ENCODE results near the gene IPO13. TPM values are rescaled to one million over a fixed set of nuclear protein-coding genes. Genes with fewer than 3 reads are reported as not detected.
A peak's percentile ranks its signal among the peaks of the same experiment; 100 is the strongest.

The IPO13 gene
- total and polyA plus RNA-seq, 10 of the 15 experiments (the other 5 are each of a cell fraction or from before 2014, with no cell fraction given): 7.1 to 26.6 (median 15.9) TPM

DNA sequence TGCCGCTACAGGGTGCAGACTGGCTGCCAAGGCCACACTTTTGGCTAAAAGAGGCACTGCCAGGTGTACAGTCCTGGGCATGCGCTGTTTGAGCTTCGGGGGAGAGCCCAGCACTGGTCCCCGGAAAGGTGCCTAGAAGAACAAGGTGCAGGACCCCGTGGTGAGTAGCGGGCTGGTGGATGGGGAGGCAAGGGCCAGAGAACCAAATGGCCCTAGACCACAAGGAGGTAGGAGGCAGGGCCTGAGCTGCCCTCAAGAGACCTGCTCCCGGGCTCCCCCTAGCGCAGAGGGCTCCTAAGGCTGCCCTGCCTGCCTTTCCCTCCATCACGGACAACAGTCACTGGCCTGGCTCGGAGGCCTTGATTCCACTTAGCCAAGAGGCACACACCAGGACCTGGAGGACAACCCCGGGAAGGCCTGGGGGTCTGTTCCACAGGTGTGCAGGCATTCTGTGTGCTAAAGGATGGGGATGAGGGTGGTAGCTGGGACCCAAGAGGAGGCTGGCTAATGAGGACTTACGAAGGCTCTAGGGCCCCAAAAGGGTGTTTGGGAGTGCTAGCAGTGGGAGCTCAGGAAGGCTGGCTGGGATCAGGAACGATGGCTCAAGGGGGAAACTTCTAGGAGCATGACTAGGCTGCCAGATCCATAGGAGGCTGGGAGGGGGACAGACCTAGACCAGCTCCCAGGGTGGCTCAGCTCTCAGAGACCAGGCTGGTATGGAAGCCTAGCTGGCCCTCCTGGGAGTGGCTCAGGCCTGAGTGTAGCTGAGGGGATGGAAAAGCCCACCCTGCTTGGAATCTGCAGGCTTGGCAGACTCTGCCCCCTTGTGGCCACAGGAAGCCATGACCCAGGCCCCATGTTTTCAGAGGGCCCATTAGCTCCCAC, 12.4 kb upstream of the IPO13 start (continued):
- TF ChIP-seq, protein P1, sequence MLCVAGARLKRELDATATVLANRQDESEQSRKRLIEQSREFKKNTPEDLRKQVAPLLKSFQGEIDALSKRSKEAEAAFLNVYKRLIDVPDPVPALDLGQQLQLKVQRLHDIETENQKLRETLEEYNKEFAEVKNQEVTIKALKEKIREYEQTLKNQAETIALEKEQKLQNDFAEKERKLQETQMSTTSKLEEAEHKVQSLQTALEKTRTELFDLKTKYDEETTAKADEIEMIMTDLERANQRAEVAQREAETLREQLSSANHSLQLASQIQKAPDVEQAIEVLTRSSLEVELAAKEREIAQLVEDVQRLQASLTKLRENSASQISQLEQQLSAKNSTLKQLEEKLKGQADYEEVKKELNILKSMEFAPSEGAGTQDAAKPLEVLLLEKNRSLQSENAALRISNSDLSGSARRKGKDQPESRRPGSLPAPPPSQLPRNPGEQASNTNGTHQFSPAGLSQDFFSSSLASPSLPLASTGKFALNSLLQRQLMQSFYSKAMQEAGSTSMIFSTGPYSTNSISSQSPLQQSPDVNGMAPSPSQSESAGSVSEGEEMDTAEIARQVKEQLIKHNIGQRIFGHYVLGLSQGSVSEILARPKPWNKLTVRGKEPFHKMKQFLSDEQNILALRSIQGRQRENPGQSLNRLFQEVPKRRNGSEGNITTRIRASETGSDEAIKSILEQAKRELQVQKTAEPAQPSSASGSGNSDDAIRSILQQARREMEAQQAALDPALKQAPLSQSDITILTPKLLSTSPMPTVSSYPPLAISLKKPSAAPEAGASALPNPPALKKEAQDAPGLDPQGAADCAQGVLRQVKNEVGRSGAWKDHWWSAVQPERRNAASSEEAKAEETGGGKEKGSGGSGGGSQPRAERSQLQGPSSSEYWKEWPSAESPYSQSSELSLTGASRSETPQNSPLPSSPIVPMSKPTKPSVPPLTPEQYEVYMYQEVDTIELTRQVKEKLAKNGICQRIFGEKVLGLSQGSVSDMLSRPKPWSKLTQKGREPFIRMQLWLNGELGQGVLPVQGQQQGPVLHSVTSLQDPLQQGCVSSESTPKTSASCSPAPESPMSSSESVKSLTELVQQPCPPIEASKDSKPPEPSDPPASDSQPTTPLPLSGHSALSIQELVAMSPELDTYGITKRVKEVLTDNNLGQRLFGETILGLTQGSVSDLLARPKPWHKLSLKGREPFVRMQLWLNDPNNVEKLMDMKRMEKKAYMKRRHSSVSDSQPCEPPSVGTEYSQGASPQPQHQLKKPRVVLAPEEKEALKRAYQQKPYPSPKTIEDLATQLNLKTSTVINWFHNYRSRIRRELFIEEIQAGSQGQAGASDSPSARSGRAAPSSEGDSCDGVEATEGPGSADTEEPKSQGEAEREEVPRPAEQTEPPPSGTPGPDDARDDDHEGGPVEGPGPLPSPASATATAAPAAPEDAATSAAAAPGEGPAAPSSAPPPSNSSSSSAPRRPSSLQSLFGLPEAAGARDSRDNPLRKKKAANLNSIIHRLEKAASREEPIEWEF (IDR thresholded peaks at IDR 0.05; ENCODE audit: insufficient replicate concordance, low read depth, low read length): no peak
- no peak for TF ChIP-seq ZNF24 (IDR thresholded peaks at IDR 0.05)
- TF ChIP-seq, protein P2, sequence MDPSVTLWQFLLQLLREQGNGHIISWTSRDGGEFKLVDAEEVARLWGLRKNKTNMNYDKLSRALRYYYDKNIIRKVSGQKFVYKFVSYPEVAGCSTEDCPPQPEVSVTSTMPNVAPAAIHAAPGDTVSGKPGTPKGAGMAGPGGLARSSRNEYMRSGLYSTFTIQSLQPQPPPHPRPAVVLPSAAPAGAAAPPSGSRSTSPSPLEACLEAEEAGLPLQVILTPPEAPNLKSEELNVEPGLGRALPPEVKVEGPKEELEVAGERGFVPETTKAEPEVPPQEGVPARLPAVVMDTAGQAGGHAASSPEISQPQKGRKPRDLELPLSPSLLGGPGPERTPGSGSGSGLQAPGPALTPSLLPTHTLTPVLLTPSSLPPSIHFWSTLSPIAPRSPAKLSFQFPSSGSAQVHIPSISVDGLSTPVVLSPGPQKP (IDR thresholded peaks at IDR 0.05; ENCODE audit: low read depth, low read length): no peak
- TF ChIP-seq SP1 (IDR thresholded peaks at IDR 0.05; ENCODE audit: low read depth, low read length): no peak
- TF ChIP-seq YY1 (IDR thresholded peaks at IDR 0.05; ENCODE audit: low read depth, low read length): peak; percentile 85
- TF ChIP-seq RCOR1 (conservative IDR thresholded peaks at IDR 0.05; ENCODE audit: low read depth, low read length): no peak
- TF ChIP-seq, protein P3, sequence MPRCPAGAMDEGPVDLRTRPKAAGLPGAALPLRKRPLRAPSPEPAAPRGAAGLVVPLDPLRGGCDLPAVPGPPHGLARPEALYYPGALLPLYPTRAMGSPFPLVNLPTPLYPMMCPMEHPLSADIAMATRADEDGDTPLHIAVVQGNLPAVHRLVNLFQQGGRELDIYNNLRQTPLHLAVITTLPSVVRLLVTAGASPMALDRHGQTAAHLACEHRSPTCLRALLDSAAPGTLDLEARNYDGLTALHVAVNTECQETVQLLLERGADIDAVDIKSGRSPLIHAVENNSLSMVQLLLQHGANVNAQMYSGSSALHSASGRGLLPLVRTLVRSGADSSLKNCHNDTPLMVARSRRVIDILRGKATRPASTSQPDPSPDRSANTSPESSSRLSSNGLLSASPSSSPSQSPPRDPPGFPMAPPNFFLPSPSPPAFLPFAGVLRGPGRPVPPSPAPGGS (IDR thresholded peaks at IDR 0.05; ENCODE audit: borderline replicate concordance, insufficient read depth, low read depth, low read length, poor library complexity, severe bottlenecking): no peak
- TF ChIP-seq TAF1 (IDR thresholded peaks at IDR 0.05; ENCODE audit: borderline replicate concordance, low read depth, low read length): no peak
- TF ChIP-seq IRF4 (IDR thresholded peaks at IDR 0.05; ENCODE audit: low read depth, low read length): 0 out of 2 replicates have a peak, but pooled peaks have one; percentile 21
- TF ChIP-seq STAT3 (IDR thresholded peaks at IDR 0.05; ENCODE audit: low read depth, low read length): no peak
- no peak for TF ChIP-seq ZSCAN29 (IDR thresholded peaks at IDR 0.05)
- TF ChIP-seq, protein P4, sequence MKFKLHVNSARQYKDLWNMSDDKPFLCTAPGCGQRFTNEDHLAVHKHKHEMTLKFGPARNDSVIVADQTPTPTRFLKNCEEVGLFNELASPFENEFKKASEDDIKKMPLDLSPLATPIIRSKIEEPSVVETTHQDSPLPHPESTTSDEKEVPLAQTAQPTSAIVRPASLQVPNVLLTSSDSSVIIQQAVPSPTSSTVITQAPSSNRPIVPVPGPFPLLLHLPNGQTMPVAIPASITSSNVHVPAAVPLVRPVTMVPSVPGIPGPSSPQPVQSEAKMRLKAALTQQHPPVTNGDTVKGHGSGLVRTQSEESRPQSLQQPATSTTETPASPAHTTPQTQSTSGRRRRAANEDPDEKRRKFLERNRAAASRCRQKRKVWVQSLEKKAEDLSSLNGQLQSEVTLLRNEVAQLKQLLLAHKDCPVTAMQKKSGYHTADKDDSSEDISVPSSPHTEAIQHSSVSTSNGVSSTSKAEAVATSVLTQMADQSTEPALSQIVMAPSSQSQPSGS (IDR thresholded peaks at IDR 0.05; ENCODE audit: low read length): no peak
- no peak for TF ChIP-seq TCF3 (IDR thresholded peaks at IDR 0.05; ENCODE audit: borderline replicate concordance, insufficient read depth, low read depth, low read length)
- TF ChIP-seq, protein P5, sequence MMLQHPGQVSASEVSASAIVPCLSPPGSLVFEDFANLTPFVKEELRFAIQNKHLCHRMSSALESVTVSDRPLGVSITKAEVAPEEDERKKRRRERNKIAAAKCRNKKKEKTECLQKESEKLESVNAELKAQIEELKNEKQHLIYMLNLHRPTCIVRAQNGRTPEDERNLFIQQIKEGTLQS (IDR thresholded peaks at IDR 0.05; ENCODE audit: borderline replicate concordance, extremely low read depth, low read depth, low read length): no peak
- no peak for TF ChIP-seq CHD4 (IDR thresholded peaks at IDR 0.05)
- no peak for TF ChIP-seq ZNF207 (IDR thresholded peaks at IDR 0.05; ENCODE audit: borderline replicate concordance)
- peak; percentile 45 for TF ChIP-seq RUNX3 (IDR thresholded peaks at IDR 0.05; ENCODE audit: low read length)
- TF ChIP-seq RB1 (IDR thresholded peaks at IDR 0.05; ENCODE audit: borderline replicate concordance): no peak
- TF ChIP-seq, protein P6, sequence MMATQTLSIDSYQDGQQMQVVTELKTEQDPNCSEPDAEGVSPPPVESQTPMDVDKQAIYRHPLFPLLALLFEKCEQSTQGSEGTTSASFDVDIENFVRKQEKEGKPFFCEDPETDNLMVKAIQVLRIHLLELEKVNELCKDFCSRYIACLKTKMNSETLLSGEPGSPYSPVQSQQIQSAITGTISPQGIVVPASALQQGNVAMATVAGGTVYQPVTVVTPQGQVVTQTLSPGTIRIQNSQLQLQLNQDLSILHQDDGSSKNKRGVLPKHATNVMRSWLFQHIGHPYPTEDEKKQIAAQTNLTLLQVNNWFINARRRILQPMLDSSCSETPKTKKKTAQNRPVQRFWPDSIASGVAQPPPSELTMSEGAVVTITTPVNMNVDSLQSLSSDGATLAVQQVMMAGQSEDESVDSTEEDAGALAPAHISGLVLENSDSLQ (IDR thresholded peaks at IDR 0.05): 0 out of 2 replicates have a peak, but pooled peaks have one; percentile 4

Data from GM12878 (cell line).